Measurements from ENCODE around the gene RDH14. TPM values are rescaled to one million over a fixed set of nuclear protein-coding genes. Genes with fewer than 3 reads are reported as not detected.

The RDH14 gene
- total and polyA plus RNA-seq, 2 of the 4 experiments (the other 2 are of a cell fraction), result 11.9 to 12.2 TPM

DNA sequence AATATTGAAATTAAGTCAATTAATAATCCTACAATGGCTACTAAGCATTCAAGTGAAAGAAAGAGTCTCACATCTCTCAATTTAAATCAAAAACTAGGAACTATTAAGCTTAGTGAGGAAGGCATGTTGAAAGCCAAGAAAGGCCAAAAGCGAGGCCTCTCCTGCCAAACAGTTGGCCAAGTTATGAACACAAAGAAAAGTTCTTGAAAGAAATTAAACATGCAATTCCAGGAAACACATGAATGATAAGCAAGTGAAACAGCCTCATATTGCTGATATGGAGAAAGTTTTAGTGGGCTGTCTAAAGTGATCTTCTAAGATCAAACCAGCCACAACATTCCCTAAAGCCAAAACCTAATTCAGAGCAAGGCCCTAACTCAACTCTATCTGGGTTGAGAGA is 11.8 kb downstream of the RDH14 start:
- H3K4me3 ChIP-seq (ENCODE audit: insufficient read depth, low read depth, low read length), result no peak overlapping the region
- ATAC-seq (ENCODE audit: low read depth), result no peak
- no peaks in the 10 kb centered on the region for H3K27me3 ChIP-seq (ENCODE audit: control insufficient read depth, insufficient read depth, low read length)
- no peak overlapping the region for H2AFZ ChIP-seq (replicated peaks; ENCODE audit: low read length, poor library complexity)
- H2BK5ac ChIP-seq (ENCODE audit: low read depth, low read length, poor library complexity, severe bottlenecking), result no peak overlapping the region
- no peak overlapping the region for H3K4ac ChIP-seq (ENCODE audit: low read depth, low read length)
- no peaks in the 10 kb centered on the region for H3K9me3 ChIP-seq (ENCODE audit: control insufficient read depth, insufficient read depth, low read length)
- H3K36me3 ChIP-seq (ENCODE audit: control insufficient read depth, insufficient read depth, low read length), result no peaks in the 10 kb centered on the region
- H3K9ac ChIP-seq (ENCODE audit: low read depth, low read length), result no peak overlapping the region
- H3K56ac ChIP-seq (ENCODE audit: extremely low read depth, insufficient read depth, low read length), result no peak overlapping the region
- H2BK20ac ChIP-seq (ENCODE audit: low read depth, low read length), result no peak overlapping the region
- H4K20me1 ChIP-seq (ENCODE audit: insufficient read depth, low read length), result no peaks in the 10 kb centered on the region
- H2BK15ac ChIP-seq (ENCODE audit: low read depth, low read length), result no peak overlapping the region
- no peak overlapping the region for H3K4me2 ChIP-seq (ENCODE audit: low read depth, low read length)
- no peak overlapping the region for H3K27ac ChIP-seq (ENCODE audit: insufficient read depth, low read length)
- H3K23ac ChIP-seq (ENCODE audit: low read depth, low read length), result no peak overlapping the region
- TF ChIP-seq CHD1 (IDR thresholded peaks at IDR 0.05; ENCODE audit: low read depth, low read length) (no peak), MXI1 (IDR thresholded peaks at IDR 0.05; ENCODE audit: borderline replicate concordance, low read depth, low read length) (no peak), RAD21 (IDR thresholded peaks at IDR 0.05; ENCODE audit: low read length) (no peak), USF2 (IDR thresholded peaks at IDR 0.05; ENCODE audit: low read depth, low read length) (no peak), MAFK (IDR thresholded peaks at IDR 0.05; ENCODE audit: low read depth, low read length) (no peak), NFE2L2 (IDR thresholded peaks at IDR 0.05; ENCODE audit: low read depth, low read length) (no peak), BHLHE40 (IDR thresholded peaks at IDR 0.05; ENCODE audit: low read depth, low read length) (no peak), RFX5 (IDR thresholded peaks at IDR 0.05; ENCODE audit: low read depth, low read length) (no peak), RCOR1 (IDR thresholded peaks at IDR 0.05; ENCODE audit: insufficient replicate concordance, low read length) (no peak), FOS (IDR thresholded peaks at IDR 0.05; ENCODE audit: low read depth, low read length) (no peak)
- TF ChIP-seq, protein P1, sequence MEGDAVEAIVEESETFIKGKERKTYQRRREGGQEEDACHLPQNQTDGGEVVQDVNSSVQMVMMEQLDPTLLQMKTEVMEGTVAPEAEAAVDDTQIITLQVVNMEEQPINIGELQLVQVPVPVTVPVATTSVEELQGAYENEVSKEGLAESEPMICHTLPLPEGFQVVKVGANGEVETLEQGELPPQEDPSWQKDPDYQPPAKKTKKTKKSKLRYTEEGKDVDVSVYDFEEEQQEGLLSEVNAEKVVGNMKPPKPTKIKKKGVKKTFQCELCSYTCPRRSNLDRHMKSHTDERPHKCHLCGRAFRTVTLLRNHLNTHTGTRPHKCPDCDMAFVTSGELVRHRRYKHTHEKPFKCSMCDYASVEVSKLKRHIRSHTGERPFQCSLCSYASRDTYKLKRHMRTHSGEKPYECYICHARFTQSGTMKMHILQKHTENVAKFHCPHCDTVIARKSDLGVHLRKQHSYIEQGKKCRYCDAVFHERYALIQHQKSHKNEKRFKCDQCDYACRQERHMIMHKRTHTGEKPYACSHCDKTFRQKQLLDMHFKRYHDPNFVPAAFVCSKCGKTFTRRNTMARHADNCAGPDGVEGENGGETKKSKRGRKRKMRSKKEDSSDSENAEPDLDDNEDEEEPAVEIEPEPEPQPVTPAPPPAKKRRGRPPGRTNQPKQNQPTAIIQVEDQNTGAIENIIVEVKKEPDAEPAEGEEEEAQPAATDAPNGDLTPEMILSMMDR (conservative IDR thresholded peaks at IDR 0.05; ENCODE audit: low read depth, low read length), result no peak
- TF ChIP-seq, protein P2, sequence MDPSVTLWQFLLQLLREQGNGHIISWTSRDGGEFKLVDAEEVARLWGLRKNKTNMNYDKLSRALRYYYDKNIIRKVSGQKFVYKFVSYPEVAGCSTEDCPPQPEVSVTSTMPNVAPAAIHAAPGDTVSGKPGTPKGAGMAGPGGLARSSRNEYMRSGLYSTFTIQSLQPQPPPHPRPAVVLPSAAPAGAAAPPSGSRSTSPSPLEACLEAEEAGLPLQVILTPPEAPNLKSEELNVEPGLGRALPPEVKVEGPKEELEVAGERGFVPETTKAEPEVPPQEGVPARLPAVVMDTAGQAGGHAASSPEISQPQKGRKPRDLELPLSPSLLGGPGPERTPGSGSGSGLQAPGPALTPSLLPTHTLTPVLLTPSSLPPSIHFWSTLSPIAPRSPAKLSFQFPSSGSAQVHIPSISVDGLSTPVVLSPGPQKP (IDR thresholded peaks at IDR 0.05; ENCODE audit: borderline replicate concordance, low read depth, low read length), result no peak
- no peak for DNase-seq
- dilution Hi-C loops (cut with HindIII; ENCODE audit: low sequenced_read_pairs, unreplicated experiment) (no loop called here), in situ Hi-C loops (cut with MboI; ENCODE audit: low sequenced_read_pairs) (no loop called here), intact Hi-C loops (cut with micrococcal nuclease) (no loop called here)
- H3K18ac ChIP-seq (ENCODE audit: low read depth, low read length), result no peak overlapping the region
- POLR2A ChIA-PET (ENCODE audit: unreplicated experiment), result no interaction called here
- no CpG with 5 or more reads among the region's 1 CpG for WGBS, 2 experiments (ENCODE audit: extremely low coverage in 2 of 2, insufficient read length in 1 of 2)
- CTCF ChIA-PET, result no interaction called here
- H4K5ac ChIP-seq (ENCODE audit: low read depth, low read length), result no peak overlapping the region
- no peak overlapping the region for H2AK5ac ChIP-seq (ENCODE audit: low read depth, low read length)
- H3K9me1 ChIP-seq (ENCODE audit: insufficient read depth, low read length), result no peaks in the 10 kb centered on the region
- BruUV-seq (replicated peaks), result no TSS peak
- no peak overlapping the region for H4K8ac ChIP-seq (ENCODE audit: low read depth in 2 of 2, low read length in 2 of 2)
- H3K79me1 ChIP-seq (ENCODE audit: low read depth in 1 of 2, low read length in 2 of 2), result no peaks in the 10 kb centered on the region
- H3K14ac ChIP-seq (replicated peaks; ENCODE audit: low read depth, low read length), result no peak overlapping the region
- no peak overlapping the region for H2BK120ac ChIP-seq (ENCODE audit: low read depth, low read length)
- H2AK9ac ChIP-seq (replicated peaks; ENCODE audit: low read depth, low read length, poor library complexity), result no peak overlapping the region
- H4K91ac ChIP-seq (ENCODE audit: insufficient read depth, low read depth, low read length), result no peak overlapping the region
- H3K4me1 ChIP-seq (ENCODE audit: control insufficient read depth, insufficient read depth, low read length), result no peaks in the 10 kb centered on the region

Data from IMR-90 (cell line).